HepG2 (cell line): ENCODE results near the gene MPC1. TPM values are rescaled to one million over a fixed set of nuclear protein-coding genes. Genes with fewer than 3 reads are reported as not detected.

Source experiments
- CBX5 ChIP-seq: sonication (generic); formaldehyde crosslinking; IDR thresholded peaks from 2 replicates; pipeline ENCODE4 v1.4.0; 2020; ENCODE audit warnings: missing genetic modification reagents, borderline replicate concordance
- DNMT3B ChIP-seq: conservative IDR thresholded peaks from 2 replicates; pipeline ENCODE4 v1.6.1; 2016; ENCODE audit warnings: missing biosample characterization, control low read depth
- FIP1L1 ChIP-seq: fragments of 200-400 bp; formaldehyde crosslinking; IDR thresholded peaks from 2 replicates; pipeline ENCODE4 v1.6.1; 2018; ENCODE audit warnings: low read depth, mild to moderate bottlenecking, low read length, moderate library complexity, borderline replicate concordance; ENCODE audit not compliant: insufficient read depth
- KLF9 ChIP-seq: IDR thresholded peaks from 2 replicates; pipeline ENCODE4 v1.6.1; 2016; ENCODE audit warnings: low read depth
- NONO ChIP-seq, 2 experiments: fragments of 450-650 bp in 1 of 2; sonication (generic) in 1 of 2; formaldehyde crosslinking in 1 of 2; IDR thresholded peaks in 1 of 2; conservative IDR thresholded peaks in 1 of 2; 2 replicates each; pipeline versions ENCODE4 v1.6.1 to v1.8.0; 2017 to 2022; ENCODE audit warnings: mild to moderate bottlenecking in 1 of 2, missing genetic modification reagents in 1 of 2, moderate library complexity in 1 of 2
- NR2F1 ChIP-seq, 2 experiments: fragments of 450-650 bp in 1 of 2; formaldehyde crosslinking in 1 of 2; IDR thresholded peaks; 2 replicates each; pipeline versions ENCODE4 v1.5.0 to v1.6.1; 2016 to 2020; ENCODE audit warnings: mild to moderate bottlenecking in 1 of 2, missing compliant biosample characterization in 1 of 2, missing genetic modification reagents in 1 of 2, moderate library complexity in 1 of 2
- RARG ChIP-seq: sonication (generic); formaldehyde crosslinking; IDR thresholded peaks from 2 replicates; pipeline ENCODE4 v1.4.0; 2020; ENCODE audit warnings: low read depth, mild to moderate bottlenecking, missing genetic modification reagents
- TAF15 ChIP-seq: fragments of 200-400 bp; formaldehyde crosslinking; IDR thresholded peaks from one replicate; pipeline ENCODE4 v1.6.1; 2018; ENCODE audit warnings: mild to moderate bottlenecking, low read depth, low read length; ENCODE audit not compliant: poor library complexity, severe bottlenecking
- ZBTB49 ChIP-seq: sonication (generic); formaldehyde crosslinking; IDR thresholded peaks from 2 replicates; pipeline ENCODE4 v1.4.0; 2020; ENCODE audit warnings: missing genetic modification reagents, borderline replicate concordance
- ZNF205 ChIP-seq: IDR thresholded peaks from 2 replicates; pipeline ENCODE4 v1.6.1; 2018; ENCODE audit warnings: missing biosample characterization, missing genetic modification reagents
- ZNF264 ChIP-seq: sonication (generic); formaldehyde crosslinking; IDR thresholded peaks from 2 replicates; pipeline ENCODE4 v1.4.0; 2020; ENCODE audit warnings: missing genetic modification reagents
- ZNF34 ChIP-seq: sonication (generic); formaldehyde crosslinking; IDR thresholded peaks from 2 replicates; pipeline ENCODE4 v1.4.0; 2020; ENCODE audit warnings: mild to moderate bottlenecking, missing genetic modification reagents, borderline replicate concordance
- ZNF773 ChIP-seq: sonication (generic); formaldehyde crosslinking; IDR thresholded peaks from 2 replicates; pipeline ENCODE4 v1.4.0; 2020; ENCODE audit warnings: missing genetic modification reagents, borderline replicate concordance
- polyA plus RNA-seq, 8 experiments: library from polyadenylated mRNA; depleted of rRNA in 3 of 8; stranded (reverse) in 7 of 8; unstranded in 1 of 8; fragments of >200 nt; fragmentation: Illumina TruSeq in 4 of 8; extraction: Trizol in 4 of 8; gene quantifications; 2 replicates each; pipeline versions ENCODE4 v1.2.1 to v1.2.3, GENCODE V29; 2011 to 2016; ENCODE audit warnings: low read depth in 4 of 8, missing spikeins in 1 of 8, mixed read lengths in 1 of 8; ENCODE audit not compliant: insufficient read depth in 1 of 8
- total RNA-seq, 5 experiments: library from RNA; depleted of rRNA; stranded (reverse); fragments of >200 nt; fragmentation: Illumina TruSeq; extraction: Trizol; gene quantifications; 2 replicates each; pipeline ENCODE4 v1.2.3, GENCODE V29; 2016; ENCODE audit warnings: low read depth in 1 of 5
- TF ChIP-seq, protein P1 (sequence below): IDR thresholded peaks from 2 replicates; pipeline ENCODE4 v1.6.1; 2016; ENCODE audit warnings: low read depth, control low read depth
- TF ChIP-seq, protein P2 (sequence below): sonication (generic); formaldehyde crosslinking; IDR thresholded peaks from 2 replicates; pipeline ENCODE4 v1.9.0; 2021; ENCODE audit warnings: missing genetic modification reagents, mild to moderate bottlenecking, borderline replicate concordance
- TF ChIP-seq, protein P3 (sequence below): sonication (generic); formaldehyde crosslinking; IDR thresholded peaks from 2 replicates; pipeline ENCODE4 v1.4.0; 2020; ENCODE audit warnings: missing genetic modification reagents

The MPC1 gene
- total and polyA plus RNA-seq, 2 of the 13 experiments (the other 11 are each of a cell fraction or from before 2014, with no cell fraction given), result 189 to 214 TPM

GRCh38 chr6:166382933-166383801 is at the start of gene MPC1 (continued):
- no peak for TF ChIP-seq NONO (IDR thresholded peaks at IDR 0.05)
- TF ChIP-seq NONO (CRISPR knock-in tag; conservative IDR thresholded peaks at IDR 0.05), result peak; percentile 94
- TF ChIP-seq FIP1L1, result no peak
- TF ChIP-seq KLF9 (CRISPR knock-in tag), result 0 out of 2 replicates have a peak, but pooled peaks have one; percentile 80
- TF ChIP-seq, protein P1, sequence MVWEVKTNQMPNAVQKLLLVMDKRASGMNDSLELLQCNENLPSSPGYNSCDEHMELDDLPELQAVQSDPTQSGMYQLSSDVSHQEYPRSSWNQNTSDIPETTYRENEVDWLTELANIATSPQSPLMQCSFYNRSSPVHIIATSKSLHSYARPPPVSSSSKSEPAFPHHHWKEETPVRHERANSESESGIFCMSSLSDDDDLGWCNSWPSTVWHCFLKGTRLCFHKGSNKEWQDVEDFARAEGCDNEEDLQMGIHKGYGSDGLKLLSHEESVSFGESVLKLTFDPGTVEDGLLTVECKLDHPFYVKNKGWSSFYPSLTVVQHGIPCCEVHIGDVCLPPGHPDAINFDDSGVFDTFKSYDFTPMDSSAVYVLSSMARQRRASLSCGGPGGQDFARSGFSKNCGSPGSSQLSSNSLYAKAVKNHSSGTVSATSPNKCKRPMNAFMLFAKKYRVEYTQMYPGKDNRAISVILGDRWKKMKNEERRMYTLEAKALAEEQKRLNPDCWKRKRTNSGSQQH, result peak; percentile 8
- TF ChIP-seq ZBTB49 (CRISPR knock-in tag), result no peak
- no peak for TF ChIP-seq ZNF773 (CRISPR knock-in tag)
- peak; percentile 52; the same call in 1 of the 2 replicates for TF ChIP-seq DNMT3B
- 0 out of 2 replicates have a peak, but pooled peaks have one; percentile 44 for TF ChIP-seq RARG (CRISPR knock-in tag)
- TF ChIP-seq, protein P2, sequence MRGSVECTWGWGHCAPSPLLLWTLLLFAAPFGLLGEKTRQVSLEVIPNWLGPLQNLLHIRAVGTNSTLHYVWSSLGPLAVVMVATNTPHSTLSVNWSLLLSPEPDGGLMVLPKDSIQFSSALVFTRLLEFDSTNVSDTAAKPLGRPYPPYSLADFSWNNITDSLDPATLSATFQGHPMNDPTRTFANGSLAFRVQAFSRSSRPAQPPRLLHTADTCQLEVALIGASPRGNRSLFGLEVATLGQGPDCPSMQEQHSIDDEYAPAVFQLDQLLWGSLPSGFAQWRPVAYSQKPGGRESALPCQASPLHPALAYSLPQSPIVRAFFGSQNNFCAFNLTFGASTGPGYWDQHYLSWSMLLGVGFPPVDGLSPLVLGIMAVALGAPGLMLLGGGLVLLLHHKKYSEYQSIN (CRISPR knock-in tag), result no peak; the same call in 1 of the 2 replicates
- TF ChIP-seq ZNF205, result no peak; the same call in 1 of the 2 replicates
- TF ChIP-seq, protein P3, sequence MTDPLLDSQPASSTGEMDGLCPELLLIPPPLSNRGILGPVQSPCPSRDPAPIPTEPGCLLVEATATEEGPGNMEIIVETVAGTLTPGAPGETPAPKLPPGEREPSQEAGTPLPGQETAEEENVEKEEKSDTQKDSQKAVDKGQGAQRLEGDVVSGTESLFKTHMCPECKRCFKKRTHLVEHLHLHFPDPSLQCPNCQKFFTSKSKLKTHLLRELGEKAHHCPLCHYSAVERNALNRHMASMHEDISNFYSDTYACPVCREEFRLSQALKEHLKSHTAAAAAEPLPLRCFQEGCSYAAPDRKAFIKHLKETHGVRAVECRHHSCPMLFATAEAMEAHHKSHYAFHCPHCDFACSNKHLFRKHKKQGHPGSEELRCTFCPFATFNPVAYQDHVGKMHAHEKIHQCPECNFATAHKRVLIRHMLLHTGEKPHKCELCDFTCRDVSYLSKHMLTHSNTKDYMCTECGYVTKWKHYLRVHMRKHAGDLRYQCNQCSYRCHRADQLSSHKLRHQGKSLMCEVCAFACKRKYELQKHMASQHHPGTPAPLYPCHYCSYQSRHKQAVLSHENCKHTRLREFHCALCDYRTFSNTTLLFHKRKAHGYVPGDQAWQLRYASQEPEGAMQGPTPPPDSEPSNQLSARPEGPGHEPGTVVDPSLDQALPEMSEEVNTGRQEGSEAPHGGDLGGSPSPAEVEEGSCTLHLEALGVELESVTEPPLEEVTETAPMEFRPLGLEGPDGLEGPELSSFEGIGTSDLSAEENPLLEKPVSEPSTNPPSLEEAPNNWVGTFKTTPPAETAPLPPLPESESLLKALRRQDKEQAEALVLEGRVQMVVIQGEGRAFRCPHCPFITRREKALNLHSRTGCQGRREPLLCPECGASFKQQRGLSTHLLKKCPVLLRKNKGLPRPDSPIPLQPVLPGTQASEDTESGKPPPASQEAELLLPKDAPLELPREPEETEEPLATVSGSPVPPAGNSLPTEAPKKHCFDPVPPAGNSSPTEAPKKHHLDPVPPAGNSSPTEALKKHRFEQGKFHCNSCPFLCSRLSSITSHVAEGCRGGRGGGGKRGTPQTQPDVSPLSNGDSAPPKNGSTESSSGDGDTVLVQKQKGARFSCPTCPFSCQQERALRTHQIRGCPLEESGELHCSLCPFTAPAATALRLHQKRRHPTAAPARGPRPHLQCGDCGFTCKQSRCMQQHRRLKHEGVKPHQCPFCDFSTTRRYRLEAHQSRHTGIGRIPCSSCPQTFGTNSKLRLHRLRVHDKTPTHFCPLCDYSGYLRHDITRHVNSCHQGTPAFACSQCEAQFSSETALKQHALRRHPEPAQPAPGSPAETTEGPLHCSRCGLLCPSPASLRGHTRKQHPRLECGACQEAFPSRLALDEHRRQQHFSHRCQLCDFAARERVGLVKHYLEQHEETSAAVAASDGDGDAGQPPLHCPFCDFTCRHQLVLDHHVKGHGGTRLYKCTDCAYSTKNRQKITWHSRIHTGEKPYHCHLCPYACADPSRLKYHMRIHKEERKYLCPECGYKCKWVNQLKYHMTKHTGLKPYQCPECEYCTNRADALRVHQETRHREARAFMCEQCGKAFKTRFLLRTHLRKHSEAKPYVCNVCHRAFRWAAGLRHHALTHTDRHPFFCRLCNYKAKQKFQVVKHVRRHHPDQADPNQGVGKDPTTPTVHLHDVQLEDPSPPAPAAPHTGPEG, result peak; percentile 87
- no peak for TF ChIP-seq ZNF34
- TF ChIP-seq TAF15, result peak; percentile 66
- peak; percentile 38 to 40; a peak in 1 of 4 replicates for TF ChIP-seq NR2F1 (CRISPR knock-in tag; IDR thresholded peaks at IDR 0.05)
- TF ChIP-seq ZNF264, result peak; percentile 57; the same call in 1 of the 2 replicates
- no peak for TF ChIP-seq CBX5 (CRISPR knock-in tag)
